ENCODE measurements around the gene AFF2. TPM values are rescaled to one million over a fixed set of nuclear protein-coding genes. Genes with fewer than 3 reads are reported as not detected.

The AFF2 gene
- total and polyA plus RNA-seq, 2 donors (not counting 3 experiments of a cell fraction or from before 2014, with no cell fraction given): 0.03 to 0.07 TPM

DNA sequence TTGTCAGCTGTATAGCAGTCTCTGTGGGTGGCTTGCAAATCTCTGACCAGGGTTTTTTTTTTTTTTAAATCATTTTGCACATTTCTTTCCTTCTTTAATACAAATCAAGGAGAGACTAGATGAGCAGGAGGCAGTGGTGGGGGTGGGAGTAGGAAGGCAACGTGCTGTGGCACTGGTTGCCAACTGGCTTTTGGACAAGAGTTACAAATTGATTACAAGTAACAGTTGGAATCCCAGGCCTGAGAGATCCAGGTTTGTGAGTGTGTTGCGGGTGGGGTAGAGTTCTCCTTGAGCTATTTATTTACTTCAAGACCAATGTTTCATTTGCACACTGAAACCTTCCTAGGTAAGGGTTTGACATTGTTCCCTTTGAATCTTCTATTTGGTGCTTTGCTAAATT, 325.3 kb downstream of the AFF2 start:
- dilution Hi-C loops (cut with MboI; ENCODE audit: extremely low pct_ligation_motif_present, low sequenced_read_pairs): no loop called here
- Histone ChIP-seq H4K20me1 (replicated peaks; ENCODE audit: control insufficient read depth, extremely low read depth, insufficient read depth, low read length) (no peaks in the 10 kb centered on the region), H3K4me2 (ENCODE audit: insufficient read depth, low read length) (no peak overlapping the region), H2AFZ (ENCODE audit: low read depth, low read length) (no peak overlapping the region), H3K9me1 (replicated peaks; ENCODE audit: control insufficient read depth, extremely low read depth, insufficient read depth, low read length) (no peaks in the 10 kb centered on the region), H3K27ac (ENCODE audit: insufficient read depth, low read depth, low read length) (no peak overlapping the region), H3K4me1 (ENCODE audit: control insufficient read depth, extremely low read depth, insufficient read depth, low read length) (no peaks in the 10 kb centered on the region), H3K9ac (replicated peaks; ENCODE audit: extremely low read depth, insufficient read depth, low read length) (no peak overlapping the region), H3K4me3 (replicated peaks in 1 of 3; ENCODE audit: insufficient read depth in 1 of 3, low read depth in 1 of 3, low read length in 3 of 3) (no peak overlapping the region), H3K9me3 (replicated peaks; ENCODE audit: control insufficient read depth, insufficient read depth, low read length) (no peaks in the 10 kb centered on the region), H3K79me2 (ENCODE audit: control insufficient read depth, insufficient read depth, low read length) (no peaks in the 10 kb centered on the region), H3K36me3 (ENCODE audit: control insufficient read depth in 2 of 2, extremely low read depth in 1 of 2, insufficient read depth in 2 of 2, low read length in 2 of 2) (no peaks in the 10 kb centered on the region), H3K27me3 (ENCODE audit: control insufficient read depth in 2 of 2, insufficient read depth in 2 of 2, low read length in 2 of 2) (no peaks in the 10 kb centered on the region)
- POLR2A ChIA-PET: no interaction called here
- CTCF ChIA-PET: no interaction called here
- intact Hi-C loops (cut with micrococcal nuclease): no loop called here
- no peak for DNase-seq (ENCODE audit: low read depth, low spot score)
- no peak for FAIRE-seq
- no TSS peak for BruUV-seq (replicated peaks)
- TF ChIP-seq POLR2A (IDR thresholded peaks at IDR 0.05; ENCODE audit: low read depth, low read length): no peak
- no peak for TF ChIP-seq FOS (IDR thresholded peaks at IDR 0.05; ENCODE audit: borderline replicate concordance, insufficient read depth, low read length)
- TF ChIP-seq POLR2AphosphoS5 (IDR thresholded peaks at IDR 0.05; ENCODE audit: insufficient read depth, low read depth, low read length): no peak
- TF ChIP-seq, protein P1, sequence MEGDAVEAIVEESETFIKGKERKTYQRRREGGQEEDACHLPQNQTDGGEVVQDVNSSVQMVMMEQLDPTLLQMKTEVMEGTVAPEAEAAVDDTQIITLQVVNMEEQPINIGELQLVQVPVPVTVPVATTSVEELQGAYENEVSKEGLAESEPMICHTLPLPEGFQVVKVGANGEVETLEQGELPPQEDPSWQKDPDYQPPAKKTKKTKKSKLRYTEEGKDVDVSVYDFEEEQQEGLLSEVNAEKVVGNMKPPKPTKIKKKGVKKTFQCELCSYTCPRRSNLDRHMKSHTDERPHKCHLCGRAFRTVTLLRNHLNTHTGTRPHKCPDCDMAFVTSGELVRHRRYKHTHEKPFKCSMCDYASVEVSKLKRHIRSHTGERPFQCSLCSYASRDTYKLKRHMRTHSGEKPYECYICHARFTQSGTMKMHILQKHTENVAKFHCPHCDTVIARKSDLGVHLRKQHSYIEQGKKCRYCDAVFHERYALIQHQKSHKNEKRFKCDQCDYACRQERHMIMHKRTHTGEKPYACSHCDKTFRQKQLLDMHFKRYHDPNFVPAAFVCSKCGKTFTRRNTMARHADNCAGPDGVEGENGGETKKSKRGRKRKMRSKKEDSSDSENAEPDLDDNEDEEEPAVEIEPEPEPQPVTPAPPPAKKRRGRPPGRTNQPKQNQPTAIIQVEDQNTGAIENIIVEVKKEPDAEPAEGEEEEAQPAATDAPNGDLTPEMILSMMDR (IDR thresholded peaks at IDR 0.05; ENCODE audit: extremely low read depth in 1 of 2, insufficient read depth in 1 of 2, low read depth in 1 of 2, low read length in 2 of 2): no peak
- no peak for TF ChIP-seq EZH2 (IDR thresholded peaks at IDR 0.05; ENCODE audit: borderline replicate concordance, low read depth, low read length, severe bottlenecking)
- TF ChIP-seq GATA2 (IDR thresholded peaks at IDR 0.05; ENCODE audit: insufficient read depth, insufficient read length, low read depth, low read length): no peak
- no peak for TF ChIP-seq JUN (IDR thresholded peaks at IDR 0.05; ENCODE audit: borderline replicate concordance, insufficient read depth, insufficient read length, low read depth)
- TF ChIP-seq MYC (IDR thresholded peaks at IDR 0.05; ENCODE audit: low read depth, low read length): no peak
- TF ChIP-seq MAX (IDR thresholded peaks at IDR 0.05; ENCODE audit: insufficient read depth, insufficient read length): no peak

Measured in endothelial cell of umbilical vein (primary cell).